Suprapubic skin (tissue), 4 donors: Measurements from ENCODE around the gene LMNTD1.

Source experiments
- CTCF ChIP-seq, 2 donors: fragments of 200-600 bp in 1 of 2; fragments of 450-650 bp in 1 of 2; sonication (generic) in 1 of 2; IDR thresholded peaks; one replicate each; pipeline ENCODE4 v1.5.1; 2016 to 2019; ENCODE audit warnings: antibody characterized with exemption in 2 of 2, mild to moderate bottlenecking in 1 of 2, moderate library complexity in 1 of 2
- EP300 ChIP-seq: sonication (generic); formaldehyde crosslinking; IDR thresholded peaks from one replicate; pipeline ENCODE4 v1.6.1; 2017; ENCODE audit warnings: antibody characterized with exemption
- POLR2A ChIP-seq, 2 donors: fragments of 450-650 bp; IDR thresholded peaks; one replicate each; pipeline ENCODE4 v1.6.1; 2017; ENCODE audit warnings: antibody characterized with exemption in 2 of 2, mild to moderate bottlenecking in 2 of 2, moderate library complexity in 2 of 2
- POLR2AphosphoS5 ChIP-seq, 3 donors: sonication (generic); formaldehyde crosslinking; IDR thresholded peaks; one replicate each; pipeline ENCODE4 v1.6.1; 2017; ENCODE audit warnings: antibody characterized with exemption in 3 of 3

DNA sequence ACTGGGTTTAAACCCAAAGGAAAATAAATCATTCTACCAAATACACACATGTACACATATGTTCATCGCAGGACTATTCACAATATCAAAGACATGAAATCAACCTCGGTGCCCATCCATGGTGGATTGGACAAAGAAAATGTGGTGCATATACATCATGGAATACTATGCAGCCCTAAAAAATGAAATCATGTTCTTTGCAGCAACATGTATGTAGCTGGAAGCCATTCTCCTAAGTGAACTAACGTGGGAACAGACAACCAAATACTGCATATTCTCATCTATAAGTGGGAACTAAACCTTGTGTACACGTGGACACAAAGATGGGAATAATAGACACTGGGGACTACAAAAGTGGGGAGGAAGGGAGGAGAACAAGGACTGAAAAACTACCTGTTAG lies 96.6 kb downstream of the LMNTD1 start:
- no peak for TF ChIP-seq CTCF (IDR thresholded peaks at IDR 0.05)
- TF ChIP-seq POLR2A (IDR thresholded peaks at IDR 0.05), result no peak
- TF ChIP-seq POLR2AphosphoS5 (IDR thresholded peaks at IDR 0.05), result no peak
- no peak for TF ChIP-seq EP300
